ENCODE measurements around the gene LAD1. TPM values are rescaled to one million over a fixed set of nuclear protein-coding genes. Genes with fewer than 3 reads are reported as not detected.

LAD1 gene
- total and polyA plus RNA-seq, 2 of the 4 experiments (the other 2 are of a cell fraction), result under 0.01 to 0.07 TPM

DNA sequence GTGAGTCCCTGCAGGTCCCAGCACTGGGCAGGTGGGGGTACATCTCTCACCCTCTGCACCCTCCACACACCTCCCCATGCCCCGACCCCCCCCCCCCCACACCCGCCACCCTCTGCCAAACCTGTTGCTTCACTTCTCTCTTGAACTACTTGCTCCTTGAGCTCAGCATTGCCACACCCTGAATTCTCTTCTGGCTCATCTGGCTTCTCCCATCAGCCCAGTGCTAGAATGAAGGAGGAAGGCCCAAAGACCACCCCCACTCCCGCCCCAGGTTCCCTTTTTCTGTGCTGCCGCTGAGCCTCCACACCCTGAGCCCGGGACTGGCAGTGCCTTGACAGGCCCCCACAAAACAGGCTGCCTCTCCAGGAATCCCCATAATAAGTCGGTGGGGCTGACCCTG is 28.8 kb upstream of the LAD1 start:
- no peak for DNase-seq

More for the DNA sequence above, 28.8 kb upstream of the LAD1 start:
- Histone ChIP-seq H2AK9ac (replicated peaks; ENCODE audit: low read depth, low read length, poor library complexity) (no peak overlapping the region), H3K23ac (ENCODE audit: low read depth, low read length) (no peak overlapping the region), H2AK5ac (ENCODE audit: low read depth, low read length) (no peak overlapping the region), H3K9me3 (ENCODE audit: control insufficient read depth, insufficient read depth, low read length) (peaks cover 5% of the 10 kb centered on the region), H2BK20ac (ENCODE audit: low read depth, low read length) (no peak overlapping the region), H3K79me1 (ENCODE audit: low read depth in 1 of 2, low read length in 2 of 2) (no peaks in the 10 kb centered on the region), H3K9me1 (ENCODE audit: insufficient read depth, low read length) (no peaks in the 10 kb centered on the region; the same call in 1 of the 2 replicates), H2BK120ac (ENCODE audit: low read depth, low read length) (no peak overlapping the region), H3K18ac (ENCODE audit: low read depth, low read length) (no peak overlapping the region), H3K4me3 (ENCODE audit: insufficient read depth, low read depth, low read length) (no peak overlapping the region), H2BK15ac (ENCODE audit: low read depth, low read length) (no peak overlapping the region), H2BK5ac (ENCODE audit: low read depth, low read length, poor library complexity, severe bottlenecking) (no peak overlapping the region), H3K14ac (replicated peaks; ENCODE audit: low read depth, low read length) (no peak overlapping the region), H3K4me1 (ENCODE audit: control insufficient read depth, insufficient read depth, low read length) (no peaks in the 10 kb centered on the region), H4K91ac (ENCODE audit: insufficient read depth, low read depth, low read length) (no peak overlapping the region), H3K4ac (ENCODE audit: low read depth, low read length) (no peak overlapping the region), H4K5ac (ENCODE audit: low read depth, low read length) (no peak overlapping the region), H3K27ac (ENCODE audit: insufficient read depth, low read length) (no peak overlapping the region), H3K27me3 (ENCODE audit: control insufficient read depth, insufficient read depth, low read length) (peaks cover 21% of the 10 kb centered on the region), H3K56ac (ENCODE audit: extremely low read depth, insufficient read depth, low read length) (no peak overlapping the region), H2AFZ (replicated peaks; ENCODE audit: low read length, poor library complexity) (no peak overlapping the region), H4K8ac (ENCODE audit: low read depth in 2 of 2, low read length in 2 of 2) (no peak overlapping the region), H3K4me2 (ENCODE audit: low read depth, low read length) (no peak overlapping the region), H3K36me3 (ENCODE audit: control insufficient read depth, insufficient read depth, low read length) (no peaks in the 10 kb centered on the region), H4K20me1 (ENCODE audit: insufficient read depth, low read length) (no peaks in the 10 kb centered on the region), H3K9ac (ENCODE audit: low read depth, low read length) (no peak overlapping the region)
- dilution Hi-C loops (cut with HindIII; ENCODE audit: low sequenced_read_pairs, unreplicated experiment), result no loop called here
- POLR2A ChIA-PET (ENCODE audit: unreplicated experiment), result no interaction called here
- in situ Hi-C loops (cut with MboI; ENCODE audit: low sequenced_read_pairs), result no loop called here
- CTCF ChIA-PET, result no interaction called here
- ATAC-seq (ENCODE audit: low read depth), result no peak
- intact Hi-C loops (cut with micrococcal nuclease), result no loop called here
- TF ChIP-seq CHD1 (IDR thresholded peaks at IDR 0.05; ENCODE audit: low read depth, low read length) (no peak), MAZ (IDR thresholded peaks at IDR 0.05; ENCODE audit: borderline replicate concordance, low read depth, low read length) (no peak), FOS (IDR thresholded peaks at IDR 0.05; ENCODE audit: low read depth, low read length) (no peak), RCOR1 (IDR thresholded peaks at IDR 0.05; ENCODE audit: insufficient replicate concordance, low read length) (no peak), SMC3 (IDR thresholded peaks at IDR 0.05; ENCODE audit: low read depth, low read length) (no peak), MXI1 (IDR thresholded peaks at IDR 0.05; ENCODE audit: borderline replicate concordance, low read depth, low read length) (no peak)
- TF ChIP-seq, protein P1, sequence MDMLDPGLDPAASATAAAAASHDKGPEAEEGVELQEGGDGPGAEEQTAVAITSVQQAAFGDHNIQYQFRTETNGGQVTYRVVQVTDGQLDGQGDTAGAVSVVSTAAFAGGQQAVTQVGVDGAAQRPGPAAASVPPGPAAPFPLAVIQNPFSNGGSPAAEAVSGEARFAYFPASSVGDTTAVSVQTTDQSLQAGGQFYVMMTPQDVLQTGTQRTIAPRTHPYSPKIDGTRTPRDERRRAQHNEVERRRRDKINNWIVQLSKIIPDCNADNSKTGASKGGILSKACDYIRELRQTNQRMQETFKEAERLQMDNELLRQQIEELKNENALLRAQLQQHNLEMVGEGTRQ (IDR thresholded peaks at IDR 0.05; ENCODE audit: low read depth, low read length), result no peak
- BruUV-seq (replicated peaks), result no TSS peak
- WGBS, 2 experiments (ENCODE audit: extremely low coverage in 2 of 2, insufficient read length in 1 of 2), result no CpG with 5 or more reads among the region's 6 CpGs
